GM15510 (cell line): Measurements from ENCODE around the gene PAQR5.

ENCODE experiments used
- POLR2A ChIP-seq: IDR thresholded peaks from 3 replicates; pipeline ENCODE4 v1.6.1; 2011; ENCODE audit warnings: borderline replicate concordance; ENCODE audit not compliant: insufficient read length; ENCODE audit errors: extremely low read depth

PAQR5 gene

GRCh38 chr15:69351884-69352283 is 53.2 kb downstream of the PAQR5 start:
- TF ChIP-seq POLR2A: no peak

DNA sequence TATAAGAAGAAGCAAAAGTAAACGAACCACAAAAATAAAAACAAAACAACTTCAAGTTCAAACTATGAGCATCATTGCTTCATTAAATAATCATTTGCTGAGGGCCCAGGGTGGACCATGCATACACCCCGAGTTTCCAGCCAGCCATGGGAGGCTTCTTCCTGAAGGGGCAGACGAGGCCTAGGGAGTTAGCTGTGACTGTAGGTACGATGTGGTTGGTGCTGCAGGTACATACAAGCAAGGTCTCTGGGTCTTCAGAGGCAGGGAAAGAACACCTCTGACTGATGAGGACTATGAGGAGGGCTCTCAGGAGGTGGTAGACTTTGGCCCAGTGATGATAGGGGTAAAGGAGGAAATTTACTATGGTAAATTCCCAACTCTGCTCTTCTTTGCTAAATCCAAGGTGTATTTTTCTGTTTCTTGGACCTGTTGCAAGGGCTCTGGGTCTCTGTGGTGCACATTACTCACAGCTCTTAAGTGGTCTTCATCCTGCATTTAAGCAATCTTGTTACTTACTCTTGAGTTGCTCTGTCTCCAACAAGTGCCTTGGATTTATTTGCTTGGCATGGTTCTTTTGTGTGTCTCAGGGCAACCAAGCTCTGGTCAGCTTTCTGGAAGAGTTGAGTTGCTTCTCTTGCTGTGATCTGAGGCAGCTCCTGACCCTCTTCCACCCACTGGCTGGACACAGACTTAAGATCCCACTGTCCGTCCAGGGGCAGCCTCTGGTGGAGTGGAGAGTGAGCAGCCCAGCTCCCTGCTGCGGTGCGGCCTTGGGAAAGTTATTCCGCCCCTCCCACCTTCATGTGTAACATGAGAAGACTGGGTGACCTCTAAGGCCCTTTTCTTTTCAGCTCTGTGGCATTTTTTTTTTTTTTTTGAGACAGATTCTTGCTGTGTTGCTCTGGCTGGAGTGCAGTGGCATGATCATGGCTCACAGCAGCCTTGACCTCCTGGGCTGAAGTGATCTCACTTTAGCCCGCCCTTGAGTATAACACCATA is 59.4 kb downstream of the PAQR5 start:
- TF ChIP-seq POLR2A: no peak

- no peak for TF ChIP-seq POLR2A
These were observed 60.1 kb downstream of the PAQR5 start for GRCh38 chr15:69358850-69359249.

DNA sequence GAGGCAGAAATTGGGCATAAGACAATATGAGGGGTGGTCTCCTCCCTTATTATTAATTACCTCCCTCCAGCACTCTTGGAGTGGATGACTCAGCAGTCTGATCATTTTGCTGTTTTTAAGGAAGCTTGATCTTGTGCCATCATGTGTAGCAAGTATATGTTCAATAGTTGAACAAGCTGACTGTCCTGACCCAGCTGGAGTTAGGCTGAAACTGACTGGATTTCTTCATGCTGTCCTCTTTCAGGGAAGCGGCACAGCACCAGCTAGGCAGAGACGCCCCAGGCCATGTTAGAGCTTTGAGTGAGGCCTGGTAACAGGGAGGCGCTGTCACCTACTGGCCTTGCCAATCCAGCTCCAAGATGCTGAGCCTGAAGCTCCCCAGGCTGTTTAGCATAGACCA is 61.0 kb downstream of the PAQR5 start:
- no peak for TF ChIP-seq POLR2A

DNA sequence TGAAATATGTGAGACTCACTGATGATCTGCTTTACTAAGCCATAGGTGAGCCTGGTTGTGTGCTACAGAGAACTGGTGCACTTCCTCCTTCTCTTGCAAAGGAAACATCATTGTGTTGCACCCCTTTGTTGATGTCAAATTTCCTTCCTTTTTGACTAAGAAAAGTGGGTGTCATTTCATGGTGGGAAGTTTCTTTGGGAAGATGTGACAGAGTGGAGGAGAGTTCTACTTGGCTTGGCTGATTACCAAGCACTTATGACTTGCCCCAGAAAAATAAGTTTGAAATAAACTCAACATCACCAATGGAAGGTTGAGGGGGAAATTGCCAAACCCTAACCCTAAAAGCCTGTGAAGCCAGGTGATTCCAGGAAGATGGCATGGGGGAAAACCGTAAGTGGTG is 61.9 kb downstream of the PAQR5 start:
- no peak for TF ChIP-seq POLR2A

DNA sequence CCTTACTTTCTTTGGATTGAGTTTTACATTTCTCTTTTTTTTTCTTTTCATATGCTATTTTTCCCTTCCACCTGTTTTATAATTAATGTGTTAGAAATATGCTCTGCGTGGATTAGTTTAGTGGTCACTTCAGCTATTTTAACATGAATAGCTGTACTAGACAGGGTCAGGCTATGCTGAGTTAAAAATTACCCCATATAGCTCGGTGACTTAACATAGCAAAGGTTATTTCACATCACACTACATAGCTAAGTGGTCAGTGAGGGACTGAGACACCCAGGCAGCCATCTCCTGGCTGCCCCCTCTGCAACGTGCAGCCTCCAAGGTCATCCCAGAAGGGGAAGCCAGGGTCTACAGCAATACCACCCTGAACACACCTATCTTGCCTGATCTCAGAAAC is 68.5 kb downstream of the PAQR5 start:
- no peak for TF ChIP-seq POLR2A

- TF ChIP-seq POLR2A: no peak
These were observed 70.9 kb downstream of the PAQR5 start for GRCh38 chr15:69369631-69370030.

DNA sequence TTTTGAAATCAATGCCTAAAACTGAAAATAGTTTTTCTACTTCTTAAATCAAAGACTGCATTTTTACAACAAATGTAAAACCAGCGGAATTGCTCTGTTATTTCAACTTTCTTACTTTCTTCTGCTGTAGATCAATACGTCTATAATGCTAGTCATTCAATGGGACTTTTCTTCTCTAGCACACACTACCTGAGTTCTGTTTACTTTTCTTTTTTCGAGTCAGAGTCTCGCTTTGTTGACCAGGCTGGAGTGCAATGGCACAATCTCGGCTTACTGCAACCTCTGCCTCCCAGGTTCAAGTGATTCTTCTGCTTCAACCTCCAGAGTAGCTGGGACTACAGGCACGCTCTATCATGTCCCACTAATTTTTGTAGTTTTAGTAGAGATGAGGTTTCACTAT is 74.7 kb downstream of the PAQR5 start:
- no peak for TF ChIP-seq POLR2A

DNA sequence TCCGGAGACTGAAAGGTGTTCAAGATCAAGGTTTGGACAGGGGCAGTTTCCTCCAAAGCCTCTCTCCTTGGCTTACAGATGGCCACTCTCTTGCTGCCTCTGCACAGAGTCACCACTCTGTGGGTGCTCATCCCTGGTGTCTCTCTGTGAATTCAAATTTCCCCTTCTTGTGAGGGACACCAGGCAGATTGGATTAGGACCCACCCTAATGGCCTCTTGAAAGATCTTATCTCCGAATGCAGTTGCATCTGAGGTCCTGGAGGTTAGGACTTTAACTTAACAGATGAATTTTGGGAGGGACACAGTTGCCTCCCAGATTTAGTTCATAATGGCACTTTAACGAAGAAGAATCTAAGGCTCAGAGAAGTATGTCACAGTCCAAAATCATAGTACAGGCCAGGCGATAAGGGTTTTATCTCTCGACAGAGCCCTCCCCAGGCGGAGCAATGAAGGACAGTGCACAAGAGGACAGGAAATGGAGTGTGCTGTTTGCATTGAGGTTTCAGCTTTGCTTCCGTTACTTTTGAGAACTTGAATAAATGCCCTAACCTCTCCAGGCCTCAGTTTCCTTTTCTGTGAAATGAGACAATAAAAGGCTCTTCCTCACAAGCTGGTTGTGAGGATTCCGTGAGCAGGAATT is 76.6 kb downstream of the PAQR5 start:
- TF ChIP-seq POLR2A: no peak

DNA sequence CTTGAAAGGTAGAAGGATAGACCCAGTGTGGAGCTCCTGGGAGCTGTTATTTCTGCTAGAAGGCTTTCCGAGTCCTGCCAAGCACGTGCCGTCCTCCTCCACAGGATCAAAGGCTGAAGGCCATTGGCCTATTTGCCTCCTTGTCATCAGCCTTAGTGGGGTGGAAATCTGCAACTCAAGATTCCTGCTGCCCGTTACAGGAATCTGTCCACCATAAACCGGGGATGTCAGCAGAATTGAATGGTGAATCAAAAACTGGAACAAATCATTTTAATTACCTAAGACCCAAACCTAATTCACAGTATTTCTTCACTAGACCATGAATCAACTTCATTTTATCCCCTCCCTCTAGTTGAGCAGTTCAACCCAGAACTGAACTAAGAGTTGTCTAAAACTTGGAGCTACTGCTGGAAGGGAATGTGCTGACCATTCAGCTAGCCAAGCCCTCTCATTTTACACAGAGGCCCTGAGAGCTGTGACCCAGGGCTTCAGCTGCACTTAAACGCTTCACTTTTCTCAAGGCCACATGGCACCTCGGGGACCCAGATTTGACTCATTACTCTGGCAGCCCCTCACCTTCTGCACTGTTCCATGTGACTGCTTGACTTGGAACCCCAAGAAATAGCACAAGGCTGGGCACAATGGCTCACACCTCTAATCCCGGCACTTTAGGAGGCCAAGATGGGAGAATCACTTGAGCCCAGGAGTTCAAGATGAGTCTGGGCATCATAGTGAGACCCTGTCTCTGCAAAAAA is 78.7 kb downstream of the PAQR5 start:
- no peak for TF ChIP-seq POLR2A

- no peak for TF ChIP-seq POLR2A
These were observed 81.5 kb downstream of the PAQR5 start for GRCh38 chr15:69380100-69380725.

DNA sequence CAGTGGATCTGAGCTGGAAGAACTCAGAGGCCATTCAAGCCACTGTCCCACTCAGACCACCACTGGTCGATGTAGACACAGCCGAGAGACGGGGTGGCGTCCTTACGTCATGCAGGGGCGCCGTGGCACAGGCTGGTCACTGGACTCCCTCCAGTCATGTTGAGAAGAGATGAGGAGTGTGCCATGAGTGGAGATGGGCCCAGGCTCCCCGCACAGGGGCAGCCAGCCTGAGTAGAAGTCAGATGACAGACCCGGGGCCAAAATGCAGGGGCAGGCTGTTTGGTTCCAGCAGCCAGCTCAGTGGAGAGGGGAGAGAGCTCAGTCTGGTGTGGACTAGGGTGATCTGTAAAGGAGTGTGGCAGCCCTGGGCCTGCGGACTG is 82.0 kb downstream of the PAQR5 start:
- TF ChIP-seq POLR2A: no peak

DNA sequence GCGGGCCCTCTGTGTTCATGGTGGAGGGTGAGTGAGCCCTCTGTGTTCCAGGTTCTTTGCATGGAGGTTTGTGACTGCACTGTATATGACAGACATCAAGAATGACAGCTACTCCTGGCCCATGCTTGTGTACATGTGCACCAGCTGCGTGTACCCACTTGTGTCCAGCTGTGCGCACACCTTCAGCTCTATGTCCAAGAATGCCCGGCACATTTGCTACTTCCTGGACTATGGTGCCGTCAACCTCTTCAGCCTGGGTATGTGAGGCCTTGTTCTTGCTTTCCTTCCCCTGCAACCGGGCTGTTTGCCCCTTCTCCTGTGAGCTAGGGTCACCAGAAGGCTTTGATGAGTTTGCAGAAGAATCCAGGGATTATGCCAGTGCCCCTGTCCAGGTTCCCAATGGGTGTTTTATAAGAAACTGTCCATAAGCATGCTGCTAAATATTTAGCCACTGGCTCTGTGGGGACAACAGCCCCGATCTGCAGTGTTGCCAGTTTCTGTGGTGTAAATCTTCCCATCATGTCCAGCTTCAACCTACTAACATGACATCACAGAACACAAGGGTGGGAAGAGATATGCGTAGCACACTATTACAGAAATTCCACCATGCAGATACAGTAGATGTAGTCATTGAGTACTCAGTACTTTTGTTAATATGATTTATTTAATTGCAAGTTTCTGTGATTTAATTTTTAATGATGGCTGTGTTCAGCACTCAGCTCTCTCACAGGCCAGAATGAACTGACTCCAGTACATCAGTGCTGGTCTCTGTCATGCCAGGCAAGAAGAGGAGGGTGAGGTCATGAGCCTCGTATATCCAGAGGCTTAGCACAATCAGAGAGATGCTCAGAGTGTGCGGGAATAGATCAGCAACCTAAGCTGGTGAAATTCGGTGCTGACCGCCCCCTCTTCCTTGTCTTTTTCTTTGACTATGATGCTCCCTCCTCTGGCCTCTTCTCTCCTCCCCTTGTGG is 86.2 kb downstream of the PAQR5 start:
- no peak for TF ChIP-seq POLR2A

- no peak for TF ChIP-seq POLR2A
These were observed 87.1 kb downstream of the PAQR5 start for GRCh38 chr15:69385831-69386230.
